Type B pancreatic cell (in vitro differentiated cells): ENCODE results near the gene PILRA. TPM values are rescaled to one million over a fixed set of nuclear protein-coding genes. Genes with fewer than 3 reads are reported as not detected.
"Not testable (repeated sequence)": the region's sequence is repeated elsewhere in the genome, so short reads cannot be mapped to it uniquely, and the experiment has no call there.

Experiments used
- DNase-seq: peaks from one replicate; pipeline ENCODE4 v3.0.0; 2021; ENCODE audit warnings: mixed read lengths; ENCODE audit not compliant: unreplicated experiment; ENCODE audit errors: extremely low spot score
- H3K27ac Mint-ChIP-seq: 2 replicates; pipeline ENCODE4 v1.8.0; 2021; ENCODE audit warnings: mild to moderate bottlenecking, mixed read lengths
- H3K27me3 Mint-ChIP-seq: 2 replicates; pipeline ENCODE4 v1.8.0; 2021; ENCODE audit warnings: mixed read lengths
- H3K36me3 Mint-ChIP-seq: 2 replicates; pipeline ENCODE4 v1.8.0; 2021; ENCODE audit warnings: mixed read lengths
- H3K4me1 Mint-ChIP-seq: one replicate; pipeline ENCODE4 v1.8.0; 2021; ENCODE audit warnings: mixed read lengths; ENCODE audit not compliant: unreplicated experiment
- H3K4me3 Mint-ChIP-seq: 2 replicates; pipeline ENCODE4 v1.8.0; 2021; ENCODE audit warnings: mild to moderate bottlenecking, mixed read lengths
- H3K9me3 Mint-ChIP-seq: 2 replicates; pipeline ENCODE4 v1.8.0; 2021; ENCODE audit warnings: mixed read lengths
- total RNA-seq: library from RNA; stranded (reverse); gene quantifications from 2 replicates; pipeline ENCODE4 v1.2.1, GENCODE V29; 2021; ENCODE audit warnings: low replicate concordance
- TF ChIP-seq, protein P1 (sequence below): fragments of 200-600 bp; sonication (generic); conservative IDR thresholded peaks from 2 replicates; pipeline ENCODE4 v1.5.0; 2021; ENCODE audit warnings: antibody characterized with exemption, mild to moderate bottlenecking

The PILRA gene
- total RNA-seq, 1 donor from 2014 or later = 2.8 TPM

DNA sequence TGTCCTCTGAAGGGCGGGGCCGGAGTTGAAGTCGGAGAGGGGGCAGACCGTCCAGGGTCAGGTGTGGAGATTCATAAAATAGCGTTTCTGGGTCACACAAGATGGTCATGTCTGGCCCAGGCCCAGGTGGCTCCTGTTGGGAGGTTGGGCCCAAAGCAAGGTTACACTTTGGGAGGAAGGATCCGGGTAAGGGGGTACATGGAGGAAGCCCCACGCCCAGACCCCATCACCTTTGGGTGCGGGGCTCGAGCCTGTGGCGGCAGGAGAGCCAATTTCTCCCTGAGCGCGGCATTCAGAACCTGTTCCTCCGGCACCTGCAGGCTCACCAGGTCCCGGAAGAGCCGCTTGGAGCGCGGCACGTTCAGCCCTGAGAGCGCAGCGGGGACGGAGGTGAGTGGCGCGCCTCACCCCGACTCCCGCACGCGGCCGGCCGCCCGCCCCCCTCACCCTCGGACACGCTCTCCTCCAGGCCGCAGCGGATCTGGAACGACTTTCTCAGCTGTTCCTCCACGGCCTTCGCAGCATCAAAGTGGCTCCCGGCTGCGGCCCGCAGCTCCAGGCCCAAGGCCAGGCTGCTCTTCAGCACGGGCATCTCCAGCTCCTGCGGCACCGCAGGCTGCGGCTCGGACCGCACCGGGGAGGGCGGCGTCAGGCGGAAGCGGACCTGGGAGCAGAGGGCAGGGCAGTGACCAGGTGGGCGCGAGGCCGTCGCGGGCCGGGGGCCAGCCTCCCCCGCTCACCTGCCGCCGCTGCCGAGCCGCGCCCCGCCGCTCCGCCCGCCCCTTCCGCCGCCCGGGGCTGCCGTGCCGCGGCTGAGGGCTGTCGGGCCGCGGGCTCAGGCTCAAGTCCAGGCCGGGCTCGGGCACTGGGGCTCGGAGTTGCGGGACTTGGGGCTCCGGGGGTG, 62.4 kb downstream of the PILRA start:
- H3K9me3 Mint-ChIP-seq = no peaks in the 10 kb centered on the region
- peak overlapping the region; percentile 98 for H3K4me3 Mint-ChIP-seq
- TF ChIP-seq, protein P1, sequence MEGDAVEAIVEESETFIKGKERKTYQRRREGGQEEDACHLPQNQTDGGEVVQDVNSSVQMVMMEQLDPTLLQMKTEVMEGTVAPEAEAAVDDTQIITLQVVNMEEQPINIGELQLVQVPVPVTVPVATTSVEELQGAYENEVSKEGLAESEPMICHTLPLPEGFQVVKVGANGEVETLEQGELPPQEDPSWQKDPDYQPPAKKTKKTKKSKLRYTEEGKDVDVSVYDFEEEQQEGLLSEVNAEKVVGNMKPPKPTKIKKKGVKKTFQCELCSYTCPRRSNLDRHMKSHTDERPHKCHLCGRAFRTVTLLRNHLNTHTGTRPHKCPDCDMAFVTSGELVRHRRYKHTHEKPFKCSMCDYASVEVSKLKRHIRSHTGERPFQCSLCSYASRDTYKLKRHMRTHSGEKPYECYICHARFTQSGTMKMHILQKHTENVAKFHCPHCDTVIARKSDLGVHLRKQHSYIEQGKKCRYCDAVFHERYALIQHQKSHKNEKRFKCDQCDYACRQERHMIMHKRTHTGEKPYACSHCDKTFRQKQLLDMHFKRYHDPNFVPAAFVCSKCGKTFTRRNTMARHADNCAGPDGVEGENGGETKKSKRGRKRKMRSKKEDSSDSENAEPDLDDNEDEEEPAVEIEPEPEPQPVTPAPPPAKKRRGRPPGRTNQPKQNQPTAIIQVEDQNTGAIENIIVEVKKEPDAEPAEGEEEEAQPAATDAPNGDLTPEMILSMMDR = no peak
- H3K36me3 Mint-ChIP-seq = peaks cover 20% of the 10 kb centered on the region
- no peak for DNase-seq
- no peaks in the 10 kb centered on the region for H3K27me3 Mint-ChIP-seq
- H3K27ac Mint-ChIP-seq = peak overlapping the region; percentile 99
- peaks cover 30% of the 10 kb centered on the region for H3K4me1 Mint-ChIP-seq

DNA sequence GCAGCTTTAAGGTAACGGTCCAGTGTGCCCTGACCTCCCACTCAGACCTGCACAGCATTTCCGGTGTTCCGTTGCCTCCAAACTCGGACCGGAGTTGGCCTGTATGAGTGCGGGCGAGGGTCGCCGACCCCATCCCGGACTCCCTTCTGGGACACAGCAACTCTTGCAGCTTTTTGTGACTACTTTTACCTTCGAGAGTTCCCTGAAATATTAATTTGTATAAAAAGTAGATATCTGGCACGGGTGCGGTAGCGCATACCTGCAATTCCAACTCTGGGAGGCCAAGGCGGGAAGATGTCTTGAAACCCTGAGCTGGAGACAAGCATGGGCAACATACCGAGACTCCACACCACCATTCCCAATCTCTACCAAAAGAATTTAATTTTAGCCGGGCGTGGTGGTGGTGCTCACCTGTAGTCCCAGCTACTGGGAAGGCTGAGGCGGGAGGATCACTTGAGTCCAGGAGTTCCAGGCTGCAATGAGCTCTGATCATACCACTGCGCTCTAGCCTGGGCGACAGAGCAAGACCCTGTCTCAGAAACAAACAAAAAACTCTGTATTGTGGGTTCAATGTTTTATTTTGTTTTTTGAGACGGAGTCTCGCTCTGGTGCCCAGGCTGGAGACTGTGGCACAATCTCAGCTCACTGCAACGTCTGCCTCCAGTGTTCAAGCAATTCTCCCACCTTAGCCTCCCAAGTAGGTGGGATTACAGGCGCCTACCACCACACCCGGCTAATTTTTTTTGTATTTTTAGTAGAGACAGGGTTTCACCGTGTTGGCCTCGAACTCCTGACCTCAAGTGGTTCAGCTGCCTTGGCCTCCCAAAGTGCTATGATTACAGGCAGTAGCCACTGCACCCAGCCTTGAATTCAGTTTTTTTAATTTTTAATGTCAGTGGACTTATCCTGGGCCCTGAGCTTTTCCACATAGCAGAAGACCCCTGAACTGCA, 64.1 kb downstream of the PILRA start:
- no peaks in the 10 kb centered on the region for H3K9me3 Mint-ChIP-seq
- DNase-seq = no peak
- H3K4me1 Mint-ChIP-seq = peaks cover 19% of the 10 kb centered on the region
- peaks cover 18% of the 10 kb centered on the region for H3K36me3 Mint-ChIP-seq
- H3K4me3 Mint-ChIP-seq = peak overlapping the region; percentile 20
- no peaks in the 10 kb centered on the region for H3K27me3 Mint-ChIP-seq
- no peak overlapping the region for H3K27ac Mint-ChIP-seq
- TF ChIP-seq, protein P1 = no peak

DNA sequence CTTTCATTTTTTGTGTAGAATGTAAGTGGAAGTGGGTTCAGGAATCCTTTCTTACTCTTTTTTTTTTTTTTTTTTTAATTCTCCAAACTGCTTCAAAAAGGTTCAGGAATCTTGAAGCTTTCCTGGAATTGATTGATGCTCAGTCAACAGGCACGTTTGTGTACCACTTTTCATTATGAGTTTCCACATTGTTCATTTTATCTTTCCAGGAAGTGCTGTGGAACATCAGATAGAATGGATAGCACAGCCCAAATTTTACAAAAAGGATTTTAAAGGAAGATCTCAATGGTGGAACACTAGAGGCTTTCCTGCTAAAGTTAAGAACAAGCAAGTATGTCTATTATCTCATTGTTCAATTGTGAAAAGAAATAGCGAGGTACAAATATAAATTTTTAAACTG, 64.9 kb downstream of the PILRA start:
- H3K9me3 Mint-ChIP-seq = no peaks in the 10 kb centered on the region
- DNase-seq = no peak
- peaks cover 18% of the 10 kb centered on the region for H3K4me1 Mint-ChIP-seq
- H3K27ac Mint-ChIP-seq = peak overlapping the region; percentile 61
- no peaks in the 10 kb centered on the region for H3K27me3 Mint-ChIP-seq
- peaks cover 13% of the 10 kb centered on the region for H3K36me3 Mint-ChIP-seq
- TF ChIP-seq, protein P1 = no peak
- peak overlapping the region; percentile 48 for H3K4me3 Mint-ChIP-seq

DNA sequence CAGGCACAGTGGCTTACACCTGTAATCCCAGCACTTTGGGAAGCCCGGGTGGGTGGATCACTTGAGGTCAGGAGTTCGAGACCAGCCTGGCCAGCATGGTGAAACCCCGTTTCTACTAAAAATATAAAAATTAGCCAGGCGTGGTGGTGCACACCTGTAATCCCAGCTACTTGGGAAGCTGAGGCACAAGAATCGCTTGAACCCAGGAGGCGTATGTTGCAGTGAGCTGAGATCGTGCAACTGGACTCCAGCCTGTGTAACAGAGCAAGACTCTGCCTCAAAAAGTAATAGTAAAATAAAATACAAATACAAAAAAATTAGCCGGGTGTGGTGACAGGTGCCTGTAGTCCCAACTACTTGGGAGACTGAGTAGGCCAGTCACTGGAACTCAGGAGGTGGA, 65.4 kb downstream of the PILRA start:
- peaks cover 18% of the 10 kb centered on the region for H3K4me1 Mint-ChIP-seq
- not testable (repeated sequence) for H3K36me3 Mint-ChIP-seq, H3K27ac Mint-ChIP-seq, H3K9me3 Mint-ChIP-seq, H3K27me3 Mint-ChIP-seq, H3K4me3 Mint-ChIP-seq, DNase-seq

DNA sequence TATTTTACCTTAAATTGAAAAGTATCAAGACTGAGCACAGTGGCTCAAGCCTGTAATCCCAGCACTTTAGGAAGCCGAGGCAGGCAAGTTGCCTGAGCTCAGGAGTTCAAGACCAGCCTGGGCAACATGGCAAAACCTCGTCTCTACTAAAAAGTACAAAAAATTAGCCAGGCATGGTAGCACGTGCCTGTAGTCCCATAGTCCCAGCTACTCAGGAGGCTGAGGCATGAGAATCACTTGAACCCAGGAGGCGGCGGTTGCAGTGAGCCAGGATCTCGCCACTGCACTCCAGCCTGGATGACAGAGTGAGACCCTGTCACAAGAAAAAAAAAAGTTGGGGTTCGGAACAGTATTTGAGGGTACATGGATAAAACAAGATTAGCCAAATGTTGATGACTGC, 66.0 kb downstream of the PILRA start:
- H3K4me3 Mint-ChIP-seq, H3K36me3 Mint-ChIP-seq, DNase-seq, H3K27ac Mint-ChIP-seq, H3K27me3 Mint-ChIP-seq, H3K9me3 Mint-ChIP-seq: not testable (repeated sequence)
- H3K4me1 Mint-ChIP-seq = peaks cover 17% of the 10 kb centered on the region

DNA sequence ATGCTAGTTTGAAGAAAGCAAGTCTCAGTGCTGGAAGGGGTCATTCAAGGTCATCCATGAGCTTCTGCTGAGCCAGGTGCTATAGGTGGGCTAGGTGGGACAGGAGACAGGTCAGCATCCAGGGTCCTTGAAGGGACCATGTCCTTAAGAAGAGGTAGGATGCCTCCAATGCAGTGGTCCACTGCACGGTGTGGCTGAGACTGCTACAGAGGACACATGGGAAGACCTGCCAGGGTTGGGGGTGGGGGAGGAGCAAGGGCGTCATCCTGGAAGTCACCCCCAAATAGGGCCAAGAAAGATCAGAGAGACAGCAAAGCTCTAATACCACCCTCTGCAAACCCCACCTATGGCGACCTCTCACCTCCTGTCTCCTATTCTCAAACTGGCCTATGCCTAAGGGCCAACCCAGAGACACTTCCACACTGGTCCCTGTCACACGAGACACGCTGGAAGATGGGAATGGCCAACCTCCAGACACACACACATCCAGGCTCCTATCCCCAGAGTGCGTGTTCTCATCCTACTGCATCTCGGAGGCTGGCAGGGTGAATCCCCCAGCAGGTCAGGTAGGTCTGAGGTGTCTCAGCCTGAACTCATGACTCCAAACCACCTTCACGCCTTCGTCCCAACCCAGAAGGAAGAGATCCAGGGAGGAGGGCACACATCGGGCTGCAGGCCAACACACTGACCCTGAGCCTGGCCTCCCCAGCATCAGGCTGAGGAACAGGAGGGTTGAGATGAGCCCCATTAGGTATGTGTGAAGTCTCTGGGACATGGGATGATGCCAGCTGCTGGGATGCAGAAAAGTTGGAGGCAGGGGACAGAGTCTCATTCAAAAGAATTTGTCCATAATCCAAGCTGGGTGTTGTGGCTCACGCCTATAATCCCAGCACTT, 68.6 kb downstream of the PILRA start:
- peaks cover 9% of the 10 kb centered on the region for H3K4me1 Mint-ChIP-seq
- H3K27ac Mint-ChIP-seq = peak overlapping the region; percentile 39
- TF ChIP-seq, protein P1 = no peak
- DNase-seq = no peak
- no peaks in the 10 kb centered on the region for H3K9me3 Mint-ChIP-seq
- no peaks in the 10 kb centered on the region for H3K36me3 Mint-ChIP-seq
- H3K4me3 Mint-ChIP-seq = no peak overlapping the region
- H3K27me3 Mint-ChIP-seq = no peaks in the 10 kb centered on the region
